Measurements from ENCODE around the gene IFNG-AS1. TPM values are rescaled to one million over a fixed set of nuclear protein-coding genes. Genes with fewer than 3 reads are reported as not detected.

IFNG-AS1 gene
- total RNA-seq, 2 experiments from 2014 or later: 5.1 to 5.2 TPM

DNA sequence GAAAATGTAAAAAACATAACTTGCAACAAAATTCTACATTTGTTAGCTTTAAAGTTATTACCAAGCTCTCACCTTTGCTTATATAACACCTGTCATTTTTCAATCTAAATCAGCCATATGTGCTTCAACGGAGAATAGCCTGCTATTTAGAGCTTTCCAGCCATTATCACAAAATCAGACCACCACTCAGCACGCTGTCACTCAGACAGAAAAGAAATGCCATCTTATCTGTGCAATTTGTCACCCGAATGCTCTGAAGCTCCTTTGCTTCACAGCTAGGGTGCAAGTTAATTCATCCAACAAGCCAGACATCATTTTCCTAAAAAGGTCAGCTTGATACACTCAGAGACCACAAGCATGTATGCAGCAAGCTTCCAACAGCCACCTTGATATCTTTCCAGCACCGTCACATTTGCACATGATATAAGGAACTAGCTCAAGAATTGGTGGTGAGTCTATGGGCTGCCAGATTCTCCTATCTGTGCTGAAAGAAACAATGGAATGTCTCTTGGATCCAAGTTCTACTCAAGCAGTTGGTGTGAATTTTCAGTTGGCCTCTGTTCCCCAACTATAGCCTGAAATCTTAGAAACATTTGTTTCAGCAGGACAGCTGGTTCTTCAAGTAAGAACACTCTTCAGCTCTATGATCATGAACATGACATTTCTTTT lies 20.0 kb upstream of the IFNG-AS1 start:
- POLR2A ChIA-PET: no interaction called here
- Mint-ChIP-seq H3K4me1 (no peaks in the 10 kb centered on the region), H3K9me3 (peaks cover 4% of the 10 kb centered on the region), H3K27ac (no peak overlapping the region), H3K27me3 (peaks cover 7% of the 10 kb centered on the region), H3K4me3 (no peak overlapping the region), H3K36me3 (no peaks in the 10 kb centered on the region)
- no peak for DNase-seq
- no peak for ATAC-seq (ENCODE audit: low read depth)

DNA sequence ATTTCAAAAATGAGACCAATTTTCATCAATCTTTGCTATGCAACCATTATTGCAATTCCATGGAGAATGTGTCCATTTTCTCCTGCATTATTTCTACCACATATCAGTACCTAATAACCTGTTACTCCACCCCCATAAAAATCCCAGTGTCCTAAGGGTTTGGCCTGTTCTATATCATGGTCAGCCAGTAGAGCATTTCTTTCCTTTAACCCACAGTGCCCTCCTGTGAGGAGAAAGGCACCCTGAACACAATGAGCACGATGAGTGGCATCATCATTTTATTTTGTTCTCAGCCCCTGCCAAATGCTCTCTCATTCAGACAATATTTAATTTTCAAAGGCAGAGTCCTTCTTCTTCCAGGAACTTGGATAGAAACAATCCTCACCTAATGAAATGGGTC lies 11.6 kb upstream of the IFNG-AS1 start:
- DNase-seq (no peak), ATAC-seq (ENCODE audit: low read depth) (no peak)
- H3K27me3 Mint-ChIP-seq: peaks cover 10% of the 10 kb centered on the region
- POLR2A ChIA-PET: no interaction called here
- peaks cover 4% of the 10 kb centered on the region for H3K9me3 Mint-ChIP-seq
- H3K36me3 Mint-ChIP-seq: no peaks in the 10 kb centered on the region
- no peak overlapping the region for H3K27ac Mint-ChIP-seq
- no peak overlapping the region for H3K4me3 Mint-ChIP-seq
- H3K4me1 Mint-ChIP-seq: peaks cover 1% of the 10 kb centered on the region

DNA sequence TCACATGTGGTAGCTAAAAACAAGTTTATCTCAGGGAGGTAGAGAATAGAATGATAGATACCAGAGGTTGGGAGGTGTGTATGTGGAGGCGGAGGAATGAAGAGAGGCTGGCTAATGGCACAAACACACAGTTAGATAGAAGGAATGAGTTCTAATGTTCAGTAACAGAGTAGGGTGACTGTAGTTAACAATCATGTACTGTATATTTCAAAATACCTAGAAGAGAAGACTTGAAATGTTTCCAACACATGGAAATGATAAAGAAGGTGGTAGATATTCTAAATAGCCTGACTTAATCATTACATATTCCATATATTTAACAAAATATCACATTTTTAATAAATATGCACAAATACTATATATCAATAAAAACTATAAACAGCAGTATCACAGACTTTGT lies 8.9 kb upstream of the IFNG-AS1 start:
- Mint-ChIP-seq H3K4me1 (peaks cover 1% of the 10 kb centered on the region), H3K36me3 (no peaks in the 10 kb centered on the region), H3K27ac (no peak overlapping the region), H3K27me3 (peaks cover 5% of the 10 kb centered on the region), H3K9me3 (peaks cover under 1% of the 10 kb centered on the region), H3K4me3 (no peak overlapping the region)
- ATAC-seq (ENCODE audit: low read depth): no peak
- POLR2A ChIA-PET: no interaction called here
- no peak for DNase-seq

DNA sequence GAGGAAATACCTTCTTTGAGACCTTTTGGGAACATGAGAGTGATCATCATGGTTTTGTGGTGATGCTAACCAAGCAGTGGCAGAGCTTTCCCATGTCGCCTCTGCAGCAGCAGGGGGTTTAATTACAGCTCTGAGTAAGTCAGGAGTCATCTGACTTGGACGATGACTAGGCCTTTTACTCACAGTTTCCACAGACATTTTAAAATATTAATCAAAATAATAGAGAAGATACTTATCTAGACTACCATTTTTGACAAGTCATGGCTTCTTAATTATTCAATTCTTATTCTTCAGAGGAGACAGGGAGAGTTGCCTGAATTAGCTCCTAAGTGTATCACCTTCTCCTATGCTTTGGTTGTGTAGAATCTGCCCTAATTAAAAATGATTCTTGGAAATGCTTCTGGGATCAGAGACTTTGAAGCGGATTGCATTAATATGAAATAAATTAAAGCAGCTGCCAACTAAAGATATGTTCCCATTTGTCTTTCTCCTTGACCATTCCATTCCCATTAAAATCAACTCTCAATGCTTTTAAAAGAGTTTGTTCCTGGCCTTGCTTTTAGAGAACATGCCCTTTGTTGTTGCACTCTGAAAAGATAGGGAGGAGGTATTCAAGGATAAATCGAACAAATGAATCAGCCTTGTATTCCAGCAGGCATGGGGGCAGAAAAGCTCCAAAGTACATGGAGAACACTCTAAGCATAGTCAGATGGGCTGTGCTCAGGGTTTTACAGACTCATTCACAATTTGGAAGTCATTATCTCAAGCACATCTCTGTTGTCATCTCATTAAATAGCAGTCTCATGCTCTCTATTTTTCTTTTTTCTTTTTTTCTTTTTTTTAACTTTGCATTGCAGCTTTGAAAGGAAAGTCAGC lies 7.7 kb upstream of the IFNG-AS1 start:
- Mint-ChIP-seq H3K27me3 (peaks cover 2% of the 10 kb centered on the region), H3K27ac (no peak overlapping the region), H3K9me3 (no peaks in the 10 kb centered on the region), H3K36me3 (no peaks in the 10 kb centered on the region), H3K4me1 (peaks cover 1% of the 10 kb centered on the region), H3K4me3 (no peak overlapping the region)
- DNase-seq (no peak), ATAC-seq (ENCODE audit: low read depth) (no peak)
- POLR2A ChIA-PET: interaction anchor here (0.6 kb wide), 1 partner anchor 129 kb away, joined by 6 read pairs; no protein-coding TSS in a partner anchor

DNA sequence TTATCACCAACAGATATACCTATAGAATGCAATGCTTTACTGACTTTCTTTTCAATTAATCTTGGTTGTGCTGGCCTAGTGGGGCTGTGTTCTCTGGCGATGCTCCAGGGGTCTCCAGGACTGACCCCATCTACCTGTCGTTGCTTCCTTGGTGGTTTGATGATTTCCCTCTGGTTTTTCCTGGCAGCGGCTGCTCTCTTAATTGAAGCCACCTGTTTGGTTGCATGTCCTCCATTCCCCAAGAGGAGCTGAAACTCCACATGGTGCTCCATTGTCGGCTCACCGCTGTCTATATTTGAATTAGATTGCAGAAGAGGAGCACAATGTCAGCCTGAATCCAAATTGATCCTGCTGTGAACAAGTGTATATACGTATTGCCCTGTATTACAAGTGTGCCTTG lies 7.1 kb upstream of the IFNG-AS1 start:
- Mint-ChIP-seq H3K27me3 (peaks cover 2% of the 10 kb centered on the region), H3K36me3 (no peaks in the 10 kb centered on the region), H3K27ac (no peak overlapping the region), H3K4me1 (peaks cover 1% of the 10 kb centered on the region), H3K9me3 (peaks cover 1% of the 10 kb centered on the region), H3K4me3 (no peak overlapping the region)
- ATAC-seq (ENCODE audit: low read depth): no peak
- no peak for DNase-seq
- POLR2A ChIA-PET: interaction anchor here (0.6 kb wide), 1 partner anchor 129 kb away, joined by 6 read pairs; no protein-coding TSS in a partner anchor

DNA sequence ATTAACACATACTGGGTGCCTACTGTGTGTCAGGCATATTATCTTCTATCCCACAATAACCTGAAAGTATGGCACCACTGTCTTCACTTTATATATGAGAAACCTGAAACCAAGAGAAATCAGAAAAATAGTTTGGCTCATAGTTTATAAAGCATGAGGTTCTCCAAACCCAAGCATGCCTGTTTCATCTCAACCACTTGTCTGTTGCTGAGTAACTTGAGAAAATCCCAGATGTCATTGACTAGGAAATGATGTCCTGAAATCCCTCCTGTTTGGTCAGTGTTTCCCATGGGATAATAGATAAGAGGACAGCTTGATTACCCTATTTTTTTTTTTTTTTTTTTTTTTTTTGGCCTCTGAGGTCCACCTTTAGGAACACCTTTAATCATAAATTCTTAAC lies 2.6 kb upstream of the IFNG-AS1 start:
- peaks cover 18% of the 10 kb centered on the region for H3K4me1 Mint-ChIP-seq
- POLR2A ChIA-PET: no interaction called here
- no peak overlapping the region for H3K4me3 Mint-ChIP-seq

DNA sequence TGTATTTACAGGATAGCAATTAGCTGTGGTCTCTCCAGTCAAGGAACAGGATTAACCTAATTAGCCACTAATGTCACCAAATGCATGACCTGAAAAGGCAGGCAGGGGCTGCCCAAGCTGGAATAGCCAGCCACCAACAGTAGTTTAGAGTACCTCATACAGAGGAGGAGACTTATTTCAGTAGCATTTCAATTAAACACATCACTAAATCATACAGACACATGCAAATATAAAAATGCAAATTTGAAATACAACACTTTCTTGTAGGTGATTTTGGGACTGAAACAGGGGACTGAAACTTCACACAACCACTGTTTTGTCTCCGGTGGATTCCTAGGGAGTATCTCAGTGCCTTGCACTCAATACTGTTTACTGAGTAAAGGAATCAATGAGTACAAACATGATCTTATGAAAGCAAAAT lies 636 bp upstream of the IFNG-AS1 start:
- H3K27ac Mint-ChIP-seq: no peak overlapping the region
- ATAC-seq (ENCODE audit: low read depth): no peak
- no peaks in the 10 kb centered on the region for H3K27me3 Mint-ChIP-seq
- DNase-seq: no peak
- H3K36me3 Mint-ChIP-seq: peaks cover 3% of the 10 kb centered on the region
- POLR2A ChIA-PET: no interaction called here
- no peak overlapping the region for H3K4me3 Mint-ChIP-seq
- peaks cover 3% of the 10 kb centered on the region for H3K9me3 Mint-ChIP-seq
- peaks cover 16% of the 10 kb centered on the region for H3K4me1 Mint-ChIP-seq

More for the DNA sequence above, 2.6 kb upstream of the IFNG-AS1 start:
- no peak for ATAC-seq (ENCODE audit: low read depth)
- DNase-seq: no peak
- H3K36me3 Mint-ChIP-seq: peaks cover 3% of the 10 kb centered on the region
- no peak overlapping the region for H3K27ac Mint-ChIP-seq
- peaks cover 3% of the 10 kb centered on the region for H3K9me3 Mint-ChIP-seq
- peaks cover 2% of the 10 kb centered on the region for H3K27me3 Mint-ChIP-seq

DNA sequence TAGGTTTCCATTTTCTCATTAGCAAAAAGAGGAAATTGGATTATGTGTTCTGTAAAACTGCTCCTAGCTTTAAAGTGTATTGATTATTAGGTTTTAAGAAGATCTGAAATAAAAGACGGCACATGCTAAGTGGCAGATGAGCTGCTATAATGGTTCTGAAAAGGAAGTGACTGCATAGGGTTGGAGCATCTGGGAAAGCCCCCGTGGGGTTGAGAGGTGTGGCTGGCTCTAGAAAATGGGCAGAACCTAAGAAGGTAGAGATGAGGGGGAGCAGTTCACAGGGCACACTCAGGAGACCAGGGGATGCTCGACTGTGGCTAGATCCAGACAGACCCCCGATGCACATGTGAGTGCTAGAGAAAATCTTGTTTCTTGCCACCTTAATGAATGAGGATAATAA lies 1.9 kb downstream of the IFNG-AS1 start:
- Mint-ChIP-seq H3K27ac (peak overlapping the region; percentile 52), H3K27me3 (no peaks in the 10 kb centered on the region), H3K4me3 (no peak overlapping the region), H3K36me3 (peaks cover 3% of the 10 kb centered on the region), H3K9me3 (peaks cover 3% of the 10 kb centered on the region), H3K4me1 (peaks cover 16% of the 10 kb centered on the region)
- DNase-seq (no peak), ATAC-seq (ENCODE audit: low read depth) (peak; percentile 78)
- POLR2A ChIA-PET: no interaction called here

DNA sequence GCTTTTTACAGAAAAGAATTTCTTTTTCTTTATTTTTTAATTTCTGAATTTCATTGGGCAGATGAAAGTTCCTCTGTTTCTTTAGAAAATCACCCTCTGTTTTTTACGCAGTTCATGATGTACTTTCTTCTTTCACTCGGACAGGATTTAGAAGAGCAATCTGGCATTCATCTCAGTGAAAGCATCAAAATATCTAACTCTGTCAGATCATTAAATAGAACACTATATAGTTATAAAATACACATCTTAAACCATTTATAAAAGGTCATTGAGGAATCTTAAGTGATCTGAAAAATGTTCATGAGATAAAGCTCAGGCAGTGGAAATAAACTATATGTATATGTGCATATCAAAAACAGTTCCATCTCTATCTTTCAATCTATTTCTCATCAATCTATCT lies 3.9 kb downstream of the IFNG-AS1 start:
- Mint-ChIP-seq H3K9me3 (peaks cover 2% of the 10 kb centered on the region), H3K27ac (no peak overlapping the region), H3K4me1 (peaks cover 19% of the 10 kb centered on the region), H3K27me3 (no peaks in the 10 kb centered on the region), H3K4me3 (no peak overlapping the region), H3K36me3 (peaks cover 2% of the 10 kb centered on the region)
- POLR2A ChIA-PET: no interaction called here
- ATAC-seq (ENCODE audit: low read depth) (no peak), DNase-seq (no peak)

DNA sequence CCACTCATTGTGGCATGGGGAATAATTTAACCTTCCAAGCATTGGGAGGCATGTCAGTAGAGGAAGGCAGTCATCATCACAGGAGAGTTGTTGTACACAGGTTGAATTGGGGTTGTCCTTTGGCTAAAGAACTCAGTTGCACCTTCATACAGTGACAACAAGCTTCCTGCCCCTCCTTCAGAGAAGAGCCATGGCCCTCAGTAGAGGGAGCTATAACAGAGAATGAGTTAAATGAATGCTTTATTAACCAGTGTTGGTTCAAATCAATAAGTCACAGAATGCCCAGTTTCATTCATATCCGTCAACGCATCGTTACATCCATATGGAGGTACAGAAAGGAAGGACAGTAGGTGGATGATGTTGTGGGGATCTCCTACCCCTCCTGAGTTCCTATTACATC lies 4.8 kb downstream of the IFNG-AS1 start:
- Mint-ChIP-seq H3K27ac (no peak overlapping the region), H3K9me3 (peaks cover 2% of the 10 kb centered on the region), H3K4me3 (no peak overlapping the region), H3K4me1 (peaks cover 22% of the 10 kb centered on the region), H3K27me3 (no peaks in the 10 kb centered on the region), H3K36me3 (peaks cover 2% of the 10 kb centered on the region)
- POLR2A ChIA-PET: no interaction called here
- DNase-seq (no peak), ATAC-seq (ENCODE audit: low read depth) (no peak)

DNA sequence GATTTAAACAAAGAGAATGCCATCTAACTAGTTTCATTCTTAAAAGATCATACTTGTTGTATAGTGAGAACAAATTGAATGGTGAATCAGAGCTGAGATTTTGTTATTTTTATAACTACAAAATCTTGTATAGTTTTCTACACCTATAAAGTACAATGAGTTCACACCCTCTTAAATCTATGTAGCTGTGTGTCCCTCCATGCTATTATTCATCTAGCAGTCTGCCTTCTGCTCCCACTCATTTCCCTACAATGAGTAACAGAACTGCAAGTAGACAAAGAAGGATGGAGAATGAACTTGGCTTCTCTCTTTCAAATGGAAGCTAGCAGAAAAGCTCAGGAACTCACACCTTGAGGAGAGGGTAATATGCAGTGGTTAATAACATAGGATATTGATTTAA lies 7.1 kb downstream of the IFNG-AS1 start:
- Mint-ChIP-seq H3K4me1 (peaks cover 8% of the 10 kb centered on the region), H3K4me3 (no peak overlapping the region), H3K9me3 (no peaks in the 10 kb centered on the region), H3K27me3 (no peaks in the 10 kb centered on the region), H3K36me3 (no peaks in the 10 kb centered on the region), H3K27ac (no peak overlapping the region)
- no peak for ATAC-seq (ENCODE audit: low read depth)
- POLR2A ChIA-PET: no interaction called here
- DNase-seq: no peak

DNA sequence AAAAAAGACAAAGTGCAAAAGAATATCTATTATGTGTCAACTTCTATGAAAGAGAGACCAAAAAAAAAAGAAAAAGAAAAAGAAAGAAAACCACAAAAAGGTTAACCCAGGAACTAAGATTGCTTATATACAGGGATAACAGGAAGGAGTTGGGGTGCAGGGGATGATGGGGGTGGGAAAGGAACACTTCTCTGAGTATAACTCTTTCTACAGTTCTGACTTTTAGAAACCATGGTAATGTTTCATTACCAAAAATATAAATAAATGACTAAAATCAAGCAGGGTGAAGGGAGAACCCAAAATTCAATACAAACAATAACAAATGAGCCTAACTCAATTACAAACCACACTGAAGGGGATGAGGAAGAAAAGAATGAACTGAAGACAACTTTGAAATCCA lies 9.1 kb downstream of the IFNG-AS1 start:
- Mint-ChIP-seq H3K36me3 (no peaks in the 10 kb centered on the region), H3K27me3 (no peaks in the 10 kb centered on the region), H3K4me1 (peaks cover 9% of the 10 kb centered on the region), H3K27ac (no peak overlapping the region), H3K4me3 (no peak overlapping the region), H3K9me3 (no peaks in the 10 kb centered on the region)
- POLR2A ChIA-PET: no interaction called here
- DNase-seq: no peak
- ATAC-seq (ENCODE audit: low read depth): no peak

DNA sequence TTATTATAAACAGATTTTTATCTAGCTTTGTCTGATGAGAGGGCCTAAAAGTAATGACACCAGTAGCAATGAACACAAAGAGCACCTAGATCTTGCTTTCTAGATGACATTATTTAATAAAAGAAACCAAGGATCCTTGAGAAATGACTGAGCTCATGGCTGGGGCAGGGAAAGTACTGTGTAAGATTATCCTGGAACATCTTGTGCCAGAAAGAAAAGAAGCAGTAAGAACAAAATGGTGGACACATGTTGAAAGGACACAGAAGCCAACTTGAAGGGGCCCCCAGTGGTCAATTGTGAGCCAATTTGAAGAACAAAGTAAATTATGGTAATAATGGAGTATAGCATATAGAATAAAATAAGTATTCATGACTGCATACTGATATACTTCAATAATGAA lies 10.0 kb downstream of the IFNG-AS1 start:
- no peak overlapping the region for H3K4me3 Mint-ChIP-seq
- H3K36me3 Mint-ChIP-seq: no peaks in the 10 kb centered on the region
- POLR2A ChIA-PET: no interaction called here
- peaks cover 9% of the 10 kb centered on the region for H3K4me1 Mint-ChIP-seq
- DNase-seq: no peak
- no peaks in the 10 kb centered on the region for H3K27me3 Mint-ChIP-seq
- no peaks in the 10 kb centered on the region for H3K9me3 Mint-ChIP-seq
- no peak for ATAC-seq (ENCODE audit: low read depth)
- no peak overlapping the region for H3K27ac Mint-ChIP-seq

Data from activated naive CD8-positive, alpha-beta T cell treated with anti-CD3 and anti-CD28 coated beads, Interleukin-2, amount 10 ng/mL, durations not matched to agents 7 days and 5 days (primary cell).